Uterus (tissue), 4 donors: ENCODE measurements around the gene PCDHGA5. TPM values are rescaled to one million over a fixed set of nuclear protein-coding genes. Genes with fewer than 3 reads are reported as not detected.

Experiments
- DNase-seq, 2 donors: peaks; one replicate each; pipeline ENCODE4 v3.0.0-alpha.2; 2019 to 2020
- H3K27ac ChIP-seq, 2 donors: fragments of 200-600 bp; sonication (generic); 1 replicate in 1 of 2; 2 replicates in 1 of 2; pipeline ENCODE4 v1.5.1; 2016 to 2018
- H3K27me3 ChIP-seq, 2 donors: fragments of 200-600 bp; sonication (generic); one replicate each; pipeline ENCODE4 v1.5.1; 2018 to 2019; ENCODE audit warnings: control low read depth in 1 of 2
- H3K36me3 ChIP-seq, 2 donors: fragments of 200-600 bp; sonication (generic); one replicate each; pipeline ENCODE4 v1.5.1; 2019; ENCODE audit warnings: control low read depth in 1 of 2
- H3K4me1 ChIP-seq, 2 donors: fragments of 200-600 bp; sonication (generic); one replicate each; pipeline ENCODE4 v1.5.1; 2018 to 2019; ENCODE audit warnings: control low read depth in 1 of 2
- H3K4me3 ChIP-seq, 2 donors: fragments of 200-600 bp; sonication (generic); 1 replicate in 1 of 2; 2 replicates in 1 of 2; pipeline ENCODE4 v1.5.1; 2018 to 2019; ENCODE audit warnings: mild to moderate bottlenecking in 1 of 2
- H3K9me3 ChIP-seq, 2 donors: fragments of 200-600 bp; sonication (generic); one replicate each; pipeline ENCODE4 v1.5.1; 2019; ENCODE audit warnings: control low read depth in 1 of 2
- POLR2A ChIP-seq, 2 donors: fragments of 450-650 bp; IDR thresholded peaks; one replicate each; pipeline ENCODE4 v1.6.1; 2016; ENCODE audit warnings: antibody characterized with exemption in 2 of 2, mild to moderate bottlenecking in 1 of 2, moderate library complexity in 1 of 2
- intact Hi-C: fragments of 100-400 bp; cut with DNase I; formaldehyde crosslinking; loops from one replicate; pipeline ENCODE4 v1.15.1; 2023; ENCODE audit warnings: low total_unique reads
- total RNA-seq, 4 donors: library from RNA; depleted of rRNA in 3 of 4; stranded (reverse); fragments of >200 nt in 3 of 4; gene quantifications; one replicate each; pipeline versions ENCODE4 v1.1.0 to v1.2.4, GENCODE V29; 2014 to 2023
- TF ChIP-seq, protein P1 (sequence below), 4 experiments: fragments of 200-600 bp in 2 of 4; fragments of 450-650 bp in 2 of 4; sonication (generic) in 2 of 4; IDR thresholded peaks; one replicate each; pipeline ENCODE4 v1.5.1; 2016 to 2019; ENCODE audit warnings: antibody characterized with exemption in 4 of 4, mild to moderate bottlenecking in 2 of 4, moderate library complexity in 1 of 4
- donor health status: DM: yes; HTN: yes; CAD: no.

The PCDHGA5 gene
- total RNA-seq, 4 donors from 2014 or later = 1.8 to 11.5 (median 11.2) TPM

DNA sequence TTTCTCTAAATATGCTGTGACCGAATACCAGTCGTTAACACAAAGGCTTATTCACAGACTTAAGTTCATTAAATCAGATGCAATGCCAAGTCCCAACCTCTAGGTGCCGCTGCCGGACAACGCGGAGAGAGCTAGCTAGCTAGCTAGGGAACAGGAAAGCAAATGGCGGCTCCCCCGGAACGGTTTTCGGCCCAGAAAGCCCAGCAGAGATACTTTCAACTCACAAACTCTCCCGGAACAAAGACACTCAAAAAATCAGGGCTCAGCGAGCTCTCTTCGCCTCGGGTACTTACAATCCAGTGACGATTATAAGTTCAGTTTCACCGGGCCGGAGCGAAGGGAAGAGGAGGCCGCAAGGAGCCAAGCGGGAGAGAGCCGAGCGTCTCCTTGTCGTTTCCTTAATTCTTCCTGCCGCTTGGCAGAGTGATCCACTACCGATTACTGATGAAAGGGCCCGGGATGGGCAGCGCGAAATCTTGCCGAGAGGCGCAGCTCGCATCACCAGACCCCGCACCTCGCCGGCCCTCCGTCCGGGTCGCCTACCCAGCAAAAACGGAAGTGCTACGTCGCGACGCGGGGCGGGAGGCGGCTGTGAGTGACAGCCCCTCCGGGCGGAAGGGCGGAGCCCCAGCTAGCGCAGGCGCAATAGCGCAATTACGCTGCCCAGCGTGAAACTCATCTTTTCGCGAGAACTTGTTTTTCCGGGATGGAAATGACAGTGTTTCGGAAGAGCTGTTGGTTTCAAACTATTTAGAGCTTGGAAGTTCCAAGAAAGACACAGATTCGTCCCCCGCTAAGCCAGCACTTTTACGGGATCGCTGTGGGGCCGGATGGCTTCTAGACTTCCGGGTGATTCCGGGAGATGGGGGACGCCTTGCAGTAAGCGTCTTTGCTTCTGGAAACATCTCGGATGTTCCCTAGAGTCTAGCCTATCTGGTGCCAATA, 43.5 kb upstream of the PCDHGA5 start, which contains the start of gene TAF7:
Gene TAF7 (minus strand): TSS at position 560 of the 945 bp plus-strand sequence. CDS start 740 bp downstream, outside the sequence.
- Histone ChIP-seq H3K27me3 (no peaks in the 10 kb centered on the region), H3K36me3 (no peaks in the 10 kb centered on the region), H3K4me1 (no peaks in the 10 kb centered on the region), H3K4me3 (peak within 1 kb of the TSS; percentile 62 to 72), H3K27ac (peak within 1 kb of the TSS; percentile 92 to 94), H3K9me3 (peaks cover 14 to 54% of the 10 kb centered on the region in 2 donors)
- intact Hi-C loops = no loop called here
- TF ChIP-seq POLR2A (IDR thresholded peaks at IDR 0.05) = peak; percentile 84 to 94
- TF ChIP-seq, protein P1, sequence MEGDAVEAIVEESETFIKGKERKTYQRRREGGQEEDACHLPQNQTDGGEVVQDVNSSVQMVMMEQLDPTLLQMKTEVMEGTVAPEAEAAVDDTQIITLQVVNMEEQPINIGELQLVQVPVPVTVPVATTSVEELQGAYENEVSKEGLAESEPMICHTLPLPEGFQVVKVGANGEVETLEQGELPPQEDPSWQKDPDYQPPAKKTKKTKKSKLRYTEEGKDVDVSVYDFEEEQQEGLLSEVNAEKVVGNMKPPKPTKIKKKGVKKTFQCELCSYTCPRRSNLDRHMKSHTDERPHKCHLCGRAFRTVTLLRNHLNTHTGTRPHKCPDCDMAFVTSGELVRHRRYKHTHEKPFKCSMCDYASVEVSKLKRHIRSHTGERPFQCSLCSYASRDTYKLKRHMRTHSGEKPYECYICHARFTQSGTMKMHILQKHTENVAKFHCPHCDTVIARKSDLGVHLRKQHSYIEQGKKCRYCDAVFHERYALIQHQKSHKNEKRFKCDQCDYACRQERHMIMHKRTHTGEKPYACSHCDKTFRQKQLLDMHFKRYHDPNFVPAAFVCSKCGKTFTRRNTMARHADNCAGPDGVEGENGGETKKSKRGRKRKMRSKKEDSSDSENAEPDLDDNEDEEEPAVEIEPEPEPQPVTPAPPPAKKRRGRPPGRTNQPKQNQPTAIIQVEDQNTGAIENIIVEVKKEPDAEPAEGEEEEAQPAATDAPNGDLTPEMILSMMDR (IDR thresholded peaks at IDR 0.05) = peak; percentile 56 to 85 (median 66)
- DNase-seq = peak; percentile 86 to 90

DNA sequence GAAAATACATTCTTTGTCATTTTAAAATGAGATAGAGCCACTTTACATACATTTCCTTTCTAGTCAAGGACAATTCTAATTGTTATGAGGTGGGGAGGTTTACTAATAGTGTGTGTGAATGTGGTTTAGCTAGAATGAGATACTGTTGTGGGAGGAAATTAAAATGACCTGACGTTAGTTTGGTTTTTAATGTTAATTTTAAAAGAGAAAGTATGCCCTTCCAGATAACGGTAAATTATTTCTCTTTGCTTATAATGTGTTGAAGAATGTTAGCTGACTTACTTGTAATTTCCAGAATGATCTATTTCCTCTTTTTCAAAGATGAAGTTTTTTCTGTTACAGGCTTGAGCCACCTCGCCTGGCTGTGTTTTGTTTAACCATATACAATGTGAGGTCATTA, 41.7 kb upstream of the PCDHGA5 start:
- Histone ChIP-seq H3K4me1 (no peaks in the 10 kb centered on the region), H3K27me3 (no peaks in the 10 kb centered on the region), H3K4me3 (no peak overlapping the region), H3K9me3 (peaks cover 14 to 36% of the 10 kb centered on the region in 2 donors), H3K36me3 (no peaks in the 10 kb centered on the region), H3K27ac (no peak overlapping the region)
- intact Hi-C loops = no loop called here
- TF ChIP-seq, protein P1 (IDR thresholded peaks at IDR 0.05) = no peak
- no peak for TF ChIP-seq POLR2A (IDR thresholded peaks at IDR 0.05)
- DNase-seq = no peak

DNA sequence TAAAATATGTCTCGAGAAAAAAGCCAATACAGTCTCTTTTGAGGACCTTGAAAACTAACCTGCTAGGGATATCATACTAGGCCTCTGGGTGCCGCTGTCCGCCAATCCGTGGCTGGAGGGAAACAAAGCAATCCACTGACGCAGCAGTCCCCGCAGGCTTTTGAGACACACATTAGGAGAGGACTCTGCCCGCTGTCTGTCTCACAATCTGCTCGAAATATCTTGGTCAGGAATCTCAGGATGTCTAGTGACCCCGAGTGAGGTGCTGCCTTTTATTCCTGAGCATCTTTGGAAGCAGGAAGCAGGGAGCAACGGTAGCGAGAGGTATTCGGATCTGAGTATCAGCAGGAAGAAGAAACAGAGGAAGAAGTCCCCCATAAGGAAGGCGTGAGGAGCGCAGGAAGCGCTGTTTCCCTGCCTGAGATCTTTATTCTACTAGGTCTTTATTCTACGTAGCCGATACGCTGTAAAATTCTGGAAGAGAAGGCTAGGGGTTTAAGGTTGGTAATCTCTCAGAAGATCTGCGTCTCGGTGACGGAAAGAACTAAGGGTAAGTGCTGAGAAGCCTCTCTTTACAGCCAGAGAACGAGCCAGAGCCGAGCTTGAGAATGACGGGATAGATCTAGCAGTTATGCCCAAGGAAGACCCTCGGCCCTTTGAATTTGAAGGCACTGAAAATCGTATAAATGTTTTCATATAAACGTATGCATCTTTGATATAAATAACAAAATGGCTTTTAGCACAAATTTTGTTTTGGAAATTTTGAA, 37.7 kb upstream of the PCDHGA5 start:
- TF ChIP-seq, protein P1 (IDR thresholded peaks at IDR 0.05) = peak; percentile 34 to 44 (median 40)
- TF ChIP-seq POLR2A (IDR thresholded peaks at IDR 0.05) = no peak
- H3K4me1 ChIP-seq = no peaks in the 10 kb centered on the region
- H3K36me3 ChIP-seq = no peaks in the 10 kb centered on the region
- intact Hi-C loops = no loop called here
- peaks cover 0 to 18% of the 10 kb centered on the region in 2 donors for H3K9me3 ChIP-seq
- DNase-seq = peak; percentile 58 to 64
- peak overlapping the region; percentile 65 to 69 for H3K27ac ChIP-seq
- peak overlapping the region; percentile 26 to 29 for H3K4me3 ChIP-seq
- no peaks in the 10 kb centered on the region for H3K27me3 ChIP-seq

DNA sequence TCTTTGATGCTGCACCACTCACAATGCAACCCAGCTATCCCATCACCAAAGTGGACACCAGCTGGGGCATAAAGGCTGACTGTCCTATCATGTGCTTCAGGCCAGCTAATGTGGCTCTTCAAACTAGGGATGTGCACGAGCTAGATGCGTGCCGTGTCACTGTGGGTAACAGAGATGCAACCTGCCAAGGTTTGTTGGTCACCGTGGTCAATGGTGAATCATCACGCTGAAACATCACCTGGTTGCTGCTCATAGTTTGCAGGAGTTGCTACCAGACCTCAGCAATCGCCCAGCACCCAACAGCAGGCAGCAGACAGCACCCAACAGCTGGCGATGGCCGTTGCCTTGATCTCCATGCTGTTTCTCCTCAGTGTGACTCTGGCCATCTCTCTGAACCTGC, 35.7 kb upstream of the PCDHGA5 start:
- H3K36me3 ChIP-seq = no peaks in the 10 kb centered on the region
- intact Hi-C loops = no loop called here
- DNase-seq = no peak
- H3K27me3 ChIP-seq = no peaks in the 10 kb centered on the region
- no peak overlapping the region for H3K4me3 ChIP-seq
- peaks cover 0 to 26% of the 10 kb centered on the region in 2 donors for H3K9me3 ChIP-seq
- no peaks in the 10 kb centered on the region for H3K4me1 ChIP-seq
- no peak overlapping the region for H3K27ac ChIP-seq
- TF ChIP-seq, protein P1 (IDR thresholded peaks at IDR 0.05) = no peak
- no peak for TF ChIP-seq POLR2A (IDR thresholded peaks at IDR 0.05)
